Thoracic aorta (tissue), 2 donors: ENCODE results near the gene F3. TPM values are rescaled to one million over a fixed set of nuclear protein-coding genes. Genes with fewer than 3 reads are reported as not detected.

Experiments
- ATAC-seq: fragments of 150-250 bp; one replicate; pipeline ENCODE4 v1.8.0; 2017; ENCODE audit warnings: low read depth; ENCODE audit not compliant: insufficient number of reproducible peaks, low FRiP score
- DNase-seq: peaks from one replicate; pipeline ENCODE4 v3.0.0-alpha.2; 2020; ENCODE audit warnings: low spot score
- H3K27ac ChIP-seq, 2 donors: fragments of 200-600 bp; sonication (generic); 1 replicate in 1 of 2; 2 replicates in 1 of 2; pipeline ENCODE4 v1.5.1; 2016; ENCODE audit warnings: mild to moderate bottlenecking in 2 of 2, moderate library complexity in 2 of 2
- H3K27me3 ChIP-seq: fragments of 200-600 bp; sonication (generic); replicated peaks from 2 replicates; pipeline ENCODE4 v1.6.0; 2016; ENCODE audit warnings: mild to moderate bottlenecking; ENCODE audit not compliant: insufficient read depth
- H3K36me3 ChIP-seq: fragments of 200-600 bp; sonication (generic); one replicate; pipeline ENCODE4 v1.5.1; 2016
- H3K4me1 ChIP-seq, 2 donors: fragments of 200-600 bp; sonication (generic); 1 replicate in 1 of 2; 2 replicates in 1 of 2; pipeline versions ENCODE4 v1.5.1 to v1.6.0; 2016; ENCODE audit warnings: low read depth in 2 of 2, mild to moderate bottlenecking in 1 of 2; ENCODE audit not compliant: control insufficient read depth in 1 of 2
- H3K4me3 ChIP-seq: fragments of 200-600 bp; sonication (generic); 2 replicates; pipeline ENCODE4 v1.5.1; 2016; ENCODE audit warnings: mild to moderate bottlenecking
- H3K9me3 ChIP-seq: fragments of 200-600 bp; sonication (generic); 2 replicates; pipeline ENCODE4 v1.5.1; 2016
- total RNA-seq, 2 donors: library from RNA; depleted of rRNA; stranded (reverse); fragments of >200 nt; gene quantifications; one replicate each; pipeline versions ENCODE4 v1.1.0 to v1.2.3, GENCODE V29; 2016
- TF ChIP-seq, protein P1 (sequence below): fragments of 200-600 bp; sonication (generic); IDR thresholded peaks from one replicate; pipeline ENCODE4 v1.5.1; 2019; ENCODE audit warnings: antibody characterized with exemption

Gene F3
- total RNA-seq, 2 donors from 2014 or later, result 70.5 to 73.6 TPM

DNA sequence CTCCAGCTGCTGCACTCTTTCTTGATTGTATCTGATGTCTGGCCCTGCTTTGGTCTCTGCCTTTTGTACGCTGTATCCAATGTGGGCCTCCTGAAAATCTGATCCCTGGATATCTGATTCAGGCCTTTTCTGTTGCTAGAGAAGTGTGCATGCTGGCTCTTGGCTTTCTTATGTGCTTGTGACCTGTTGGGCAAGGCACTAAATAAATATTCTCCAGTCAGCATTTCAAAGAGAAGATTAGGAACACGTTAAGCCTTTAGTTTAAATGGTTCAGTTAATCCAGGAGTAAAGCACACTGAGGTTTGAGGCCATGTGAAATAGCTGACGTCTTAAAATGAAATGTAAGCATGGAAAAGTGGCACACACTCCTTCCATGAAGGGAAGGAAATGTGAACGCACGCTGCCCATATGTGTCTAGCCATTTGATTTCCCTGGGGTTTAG, 9.3 kb upstream of the F3 start:
- H3K9me3 ChIP-seq, result no peaks in the 10 kb centered on the region
- H3K27ac ChIP-seq, result no peak overlapping the region
- no peaks in the 10 kb centered on the region for H3K27me3 ChIP-seq
- DNase-seq, result no peak
- no peaks in the 10 kb centered on the region for H3K4me1 ChIP-seq
- ATAC-seq, result no peak
- TF ChIP-seq, protein P1, sequence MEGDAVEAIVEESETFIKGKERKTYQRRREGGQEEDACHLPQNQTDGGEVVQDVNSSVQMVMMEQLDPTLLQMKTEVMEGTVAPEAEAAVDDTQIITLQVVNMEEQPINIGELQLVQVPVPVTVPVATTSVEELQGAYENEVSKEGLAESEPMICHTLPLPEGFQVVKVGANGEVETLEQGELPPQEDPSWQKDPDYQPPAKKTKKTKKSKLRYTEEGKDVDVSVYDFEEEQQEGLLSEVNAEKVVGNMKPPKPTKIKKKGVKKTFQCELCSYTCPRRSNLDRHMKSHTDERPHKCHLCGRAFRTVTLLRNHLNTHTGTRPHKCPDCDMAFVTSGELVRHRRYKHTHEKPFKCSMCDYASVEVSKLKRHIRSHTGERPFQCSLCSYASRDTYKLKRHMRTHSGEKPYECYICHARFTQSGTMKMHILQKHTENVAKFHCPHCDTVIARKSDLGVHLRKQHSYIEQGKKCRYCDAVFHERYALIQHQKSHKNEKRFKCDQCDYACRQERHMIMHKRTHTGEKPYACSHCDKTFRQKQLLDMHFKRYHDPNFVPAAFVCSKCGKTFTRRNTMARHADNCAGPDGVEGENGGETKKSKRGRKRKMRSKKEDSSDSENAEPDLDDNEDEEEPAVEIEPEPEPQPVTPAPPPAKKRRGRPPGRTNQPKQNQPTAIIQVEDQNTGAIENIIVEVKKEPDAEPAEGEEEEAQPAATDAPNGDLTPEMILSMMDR, result no peak
- no peaks in the 10 kb centered on the region for H3K36me3 ChIP-seq
- H3K4me3 ChIP-seq, result no peak overlapping the region

DNA sequence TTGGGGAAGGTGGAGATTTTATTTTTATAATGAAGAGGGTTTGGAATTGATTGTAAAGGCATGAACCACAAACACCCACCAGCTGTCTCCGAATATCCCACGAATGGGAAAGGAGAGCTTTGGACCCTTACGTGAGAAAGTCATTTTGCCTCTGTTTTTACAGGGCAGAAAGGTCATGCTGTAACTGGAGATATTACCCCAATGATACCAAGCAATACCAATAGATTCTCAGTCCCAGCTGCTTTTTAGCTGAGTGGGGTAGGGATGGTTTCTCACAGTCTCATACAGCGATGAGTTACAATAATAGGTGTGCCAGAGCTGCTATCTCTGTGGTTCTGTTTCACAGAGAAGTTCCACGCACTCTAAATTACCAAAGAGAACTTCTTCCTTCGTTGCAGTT, 8.8 kb upstream of the F3 start:
- no peak overlapping the region for H3K27ac ChIP-seq
- no peaks in the 10 kb centered on the region for H3K36me3 ChIP-seq
- ATAC-seq, result no peak
- no peaks in the 10 kb centered on the region for H3K4me1 ChIP-seq
- H3K27me3 ChIP-seq, result no peaks in the 10 kb centered on the region
- no peak overlapping the region for H3K4me3 ChIP-seq
- no peaks in the 10 kb centered on the region for H3K9me3 ChIP-seq
- TF ChIP-seq, protein P1, result no peak
- no peak for DNase-seq

DNA sequence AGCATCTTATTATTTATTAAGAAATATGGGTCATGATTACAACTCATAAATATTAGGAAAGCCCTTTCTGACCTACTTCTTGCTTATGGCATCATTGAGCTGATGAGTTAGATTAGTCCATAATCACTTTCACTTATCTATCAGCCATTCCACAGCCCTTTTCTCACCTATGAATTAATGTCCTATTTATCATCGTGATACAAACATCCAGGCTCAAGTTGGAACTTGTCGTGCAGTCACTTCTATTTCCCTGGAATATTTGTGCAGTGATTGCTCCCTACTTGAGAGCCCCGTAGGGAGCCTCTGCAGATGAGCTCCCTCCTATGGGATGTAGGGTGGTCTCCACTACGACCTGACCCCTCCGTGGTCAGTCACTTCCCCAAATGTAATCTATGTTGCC, 8.1 kb upstream of the F3 start:
- H3K9me3 ChIP-seq, result no peaks in the 10 kb centered on the region
- H3K27ac ChIP-seq, result no peak overlapping the region
- TF ChIP-seq, protein P1, result no peak
- no peak overlapping the region for H3K4me3 ChIP-seq
- DNase-seq (no peak), ATAC-seq (no peak)
- H3K36me3 ChIP-seq, result no peaks in the 10 kb centered on the region
- no peaks in the 10 kb centered on the region for H3K27me3 ChIP-seq
- peaks cover 3% of the 10 kb centered on the region in 2 donors for H3K4me1 ChIP-seq

DNA sequence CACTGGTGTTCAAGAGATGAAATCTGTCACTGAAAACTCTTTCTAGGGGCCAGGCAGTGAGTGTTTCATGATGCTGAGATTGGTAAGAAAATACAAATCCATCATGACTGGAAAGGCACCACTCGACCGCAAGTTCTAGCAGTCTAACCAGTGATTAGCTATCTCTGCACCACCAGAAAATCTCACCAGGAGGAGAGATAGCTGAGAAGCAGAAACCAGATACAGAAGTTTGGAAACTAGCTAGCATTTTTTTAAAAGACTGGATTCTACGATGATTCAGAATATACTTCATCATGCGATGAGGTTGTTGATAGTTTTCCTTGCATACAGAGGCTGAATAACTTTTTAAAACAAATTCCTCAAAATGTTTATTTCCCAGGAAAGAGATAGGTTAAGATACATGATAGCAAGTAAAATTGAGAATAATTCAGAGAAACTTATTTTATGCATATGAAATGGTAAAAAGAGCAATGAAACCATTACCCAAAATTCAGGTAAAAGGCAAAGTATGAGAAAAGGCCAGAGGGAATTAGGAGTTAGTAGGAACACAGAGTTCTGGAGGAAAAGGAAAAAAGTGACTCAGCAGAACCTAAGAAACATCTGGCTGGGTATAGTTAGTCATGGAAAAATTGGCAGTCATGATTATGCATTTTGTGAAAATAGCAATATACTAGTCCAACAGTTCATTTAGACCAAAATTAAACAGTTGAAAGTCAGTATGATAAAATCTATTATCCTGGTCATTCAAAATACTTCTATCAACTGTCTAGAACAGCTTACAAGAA, 3.3 kb upstream of the F3 start:
- no peaks in the 10 kb centered on the region for H3K27me3 ChIP-seq
- ATAC-seq, result peak; percentile 65
- peak overlapping the region; percentile 18 to 51 for H3K27ac ChIP-seq
- no peak for DNase-seq
- H3K36me3 ChIP-seq, result no peaks in the 10 kb centered on the region
- H3K9me3 ChIP-seq, result no peaks in the 10 kb centered on the region
- peaks cover 21 to 27% of the 10 kb centered on the region in 2 donors for H3K4me1 ChIP-seq
- no peak overlapping the region for H3K4me3 ChIP-seq
- TF ChIP-seq, protein P1, result no peak

DNA sequence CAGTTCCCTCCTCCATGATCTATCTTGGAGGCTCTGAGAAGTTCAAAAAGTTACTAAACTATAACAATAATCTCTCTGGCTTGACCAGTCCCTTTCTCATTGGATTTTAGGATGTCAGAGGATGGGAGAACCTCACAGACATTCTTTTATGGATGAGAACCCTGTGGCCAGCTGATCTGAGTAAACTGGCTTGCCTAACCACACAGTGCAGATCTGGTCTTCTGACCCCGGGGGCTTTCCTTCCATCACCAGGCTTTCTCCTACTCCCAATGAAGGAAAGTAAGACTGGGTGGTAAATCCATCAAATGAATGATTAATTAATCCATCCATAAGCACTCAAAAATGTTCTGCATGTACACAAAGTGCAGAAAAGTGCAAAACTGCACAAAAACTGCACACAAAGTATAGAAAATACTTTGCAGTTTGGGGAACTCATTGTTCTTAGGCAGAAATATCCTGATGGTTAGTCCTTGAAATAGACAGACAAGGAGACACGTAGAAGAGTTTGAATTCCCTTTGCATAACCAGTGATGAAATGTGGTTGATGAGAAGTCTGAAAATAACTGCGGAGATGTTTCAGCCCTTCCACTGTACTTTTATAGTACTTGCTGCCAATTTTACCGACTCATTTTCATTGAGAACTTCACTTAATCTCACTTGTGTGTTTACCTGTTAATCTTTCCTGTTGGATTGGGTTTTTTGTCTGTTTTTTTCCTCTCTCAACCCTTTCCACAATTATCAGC, 2.5 kb upstream of the F3 start:
- H3K4me1 ChIP-seq, result peaks cover 26 to 31% of the 10 kb centered on the region in 2 donors
- no peaks in the 10 kb centered on the region for H3K27me3 ChIP-seq
- TF ChIP-seq, protein P1, result no peak
- H3K4me3 ChIP-seq, result no peak overlapping the region
- no peak for ATAC-seq
- H3K9me3 ChIP-seq, result no peaks in the 10 kb centered on the region
- H3K27ac ChIP-seq, result peak overlapping the region; percentile 18 to 51
- H3K36me3 ChIP-seq, result no peaks in the 10 kb centered on the region
- no peak for DNase-seq
